ENCODE results near the gene FAM124A. TPM values are rescaled to one million over a fixed set of nuclear protein-coding genes. Genes with fewer than 3 reads are reported as not detected.

Gene FAM124A
- total RNA-seq, 3 donors from 2014 or later (not counting 1 experiment from before 2014, with no cell fraction given): not detected

- DNase-seq (no peak), ATAC-seq (no peak)
- Histone ChIP-seq H3K27ac (ENCODE audit: low read length) (no peak overlapping the region), H3K27me3 (ENCODE audit: control insufficient read depth, insufficient read depth, low read length) (no peaks in the 10 kb centered on the region), H3K9me3 (ENCODE audit: control insufficient read depth, insufficient read depth, low read length) (no peaks in the 10 kb centered on the region), H3K36me3 (ENCODE audit: control insufficient read depth, insufficient read depth, low read length) (no peaks in the 10 kb centered on the region), H3K4me3 (ENCODE audit: low read length) (no peak overlapping the region), H3K4me1 (ENCODE audit: control insufficient read depth, insufficient read depth, low read length) (peaks cover 2% of the 10 kb centered on the region)
- 76% methylated on average over 1 of the region's 1 CpG for WGBS (ENCODE audit: insufficient coverage)
- H3K9me3 Mint-ChIP-seq: no peaks in the 10 kb centered on the region
- intact Hi-C loops (cut with micrococcal nuclease): no loop called here
- H3K4me3 Mint-ChIP-seq: no peak overlapping the region
- no peaks in the 10 kb centered on the region for H3K36me3 Mint-ChIP-seq
- TF ChIP-seq CTCF (IDR thresholded peaks at IDR 0.05): no peak
- peaks cover 0 to 4% of the 10 kb centered on the region in 2 donors for H3K27me3 Mint-ChIP-seq (ENCODE audit: low read depth in 2 of 2)
- no peaks in the 10 kb centered on the region for H3K4me1 Mint-ChIP-seq
- no peak overlapping the region for H3K27ac Mint-ChIP-seq
Measured at GRCh38 chr13:51283371-51283770, 61.2 kb downstream of the FAM124A start.

DNA sequence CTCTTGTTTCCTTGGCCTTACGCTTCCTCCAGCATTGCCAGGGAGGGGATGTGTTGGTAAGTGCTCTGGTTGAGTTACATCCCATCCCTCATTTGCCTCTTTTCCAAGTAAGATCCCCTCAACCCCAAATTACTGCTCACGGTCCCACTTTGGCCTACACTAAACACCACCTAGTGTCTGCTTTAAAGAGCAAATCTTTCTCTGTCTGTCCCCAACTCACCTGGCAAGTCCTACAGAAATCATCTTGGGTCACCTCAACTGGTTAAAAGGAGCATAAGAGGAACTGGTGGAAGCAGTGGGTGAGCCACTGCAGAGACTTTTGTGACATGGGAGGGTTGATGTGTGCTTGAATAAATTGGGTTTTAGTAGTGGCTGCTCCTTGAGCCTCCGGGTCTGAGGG lies 62.1 kb downstream of the FAM124A start:
- Histone ChIP-seq H3K36me3 (ENCODE audit: control insufficient read depth, insufficient read depth, low read length) (no peaks in the 10 kb centered on the region), H3K27ac (ENCODE audit: low read length) (no peak overlapping the region), H3K9me3 (ENCODE audit: control insufficient read depth, insufficient read depth, low read length) (no peaks in the 10 kb centered on the region), H3K4me1 (ENCODE audit: control insufficient read depth, insufficient read depth, low read length) (peaks cover 2% of the 10 kb centered on the region), H3K4me3 (ENCODE audit: low read length) (no peak overlapping the region), H3K27me3 (ENCODE audit: control insufficient read depth, insufficient read depth, low read length) (no peaks in the 10 kb centered on the region)
- H3K4me1 Mint-ChIP-seq: no peaks in the 10 kb centered on the region
- DNase-seq: no peak
- H3K27me3 Mint-ChIP-seq (ENCODE audit: low read depth in 2 of 2): peaks cover 0 to 4% of the 10 kb centered on the region in 2 donors
- intact Hi-C loops (cut with micrococcal nuclease): no loop called here
- WGBS (ENCODE audit: insufficient coverage): 88% methylated on average over 2 of the region's 3 CpGs
- H3K4me3 Mint-ChIP-seq: no peak overlapping the region
- no peak overlapping the region for H3K27ac Mint-ChIP-seq
- ATAC-seq: no peak
- H3K9me3 Mint-ChIP-seq: no peaks in the 10 kb centered on the region
- TF ChIP-seq CTCF (IDR thresholded peaks at IDR 0.05): no peak
- no peaks in the 10 kb centered on the region for H3K36me3 Mint-ChIP-seq

DNA sequence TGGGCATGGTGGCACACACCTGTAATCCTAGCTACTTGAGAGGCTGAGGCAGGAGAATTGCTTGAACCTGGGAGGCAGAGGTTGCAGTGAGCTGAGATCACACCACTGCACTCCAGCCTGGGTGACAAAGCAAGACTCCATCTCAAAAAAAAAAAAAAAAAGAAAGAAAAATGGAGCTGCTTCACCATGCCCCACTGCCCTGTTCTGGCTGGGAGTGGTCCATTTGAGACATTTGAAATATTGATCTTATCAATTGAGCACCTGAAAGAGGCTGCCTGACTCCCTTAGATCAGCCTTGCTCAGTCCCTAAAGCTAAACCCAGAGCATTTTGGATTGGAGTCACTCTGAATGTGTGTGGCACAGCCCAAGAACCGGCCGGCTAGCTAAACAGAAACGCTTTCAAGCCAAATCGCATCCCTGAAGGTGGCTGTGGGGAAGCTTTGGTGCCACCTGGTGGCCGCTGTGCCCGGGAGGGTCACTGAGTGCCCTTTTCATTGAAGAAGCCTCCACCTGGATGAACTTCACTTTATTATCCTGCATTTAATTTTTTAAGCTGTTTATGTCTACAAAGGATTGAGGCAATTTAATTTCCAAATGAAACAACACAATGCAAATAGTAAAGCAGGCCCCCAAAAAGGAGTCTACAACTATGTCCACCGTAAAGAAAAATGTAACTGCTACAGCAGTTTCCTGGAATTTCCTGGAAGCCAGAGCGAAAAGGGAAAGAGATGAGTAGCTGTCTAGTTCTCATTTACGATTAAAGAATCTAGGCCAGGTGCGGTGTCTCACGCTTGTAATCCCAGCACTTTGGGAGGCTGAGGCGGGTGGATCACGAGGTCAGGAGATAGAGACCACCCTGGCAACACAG lies 64.2 kb downstream of the FAM124A start:
- 50% methylated on average over 13 of the region's 13 CpGs for WGBS (ENCODE audit: insufficient coverage)
- intact Hi-C loops (cut with micrococcal nuclease): no loop called here

More for the DNA sequence above, 64.2 kb downstream of the FAM124A start:
- H3K4me3 Mint-ChIP-seq: no peak overlapping the region
- no peak overlapping the region for H3K27ac ChIP-seq (ENCODE audit: low read length)
- DNase-seq: peak; percentile 57 to 72
- no peak overlapping the region for H3K27ac Mint-ChIP-seq
- peak; percentile 61 to 88 (median 65) for ATAC-seq
- TF ChIP-seq CTCF (IDR thresholded peaks at IDR 0.05): peak; percentile 84
- no peaks in the 10 kb centered on the region for H3K27me3 Mint-ChIP-seq (ENCODE audit: low read depth in 2 of 2)
- H3K36me3 ChIP-seq (ENCODE audit: control insufficient read depth, insufficient read depth, low read length): no peaks in the 10 kb centered on the region
- H3K9me3 Mint-ChIP-seq: no peaks in the 10 kb centered on the region
- no peak overlapping the region for H3K4me3 ChIP-seq (ENCODE audit: low read length)
- peaks cover 2% of the 10 kb centered on the region for H3K4me1 ChIP-seq (ENCODE audit: control insufficient read depth, insufficient read depth, low read length)
- H3K36me3 Mint-ChIP-seq: no peaks in the 10 kb centered on the region
- no peaks in the 10 kb centered on the region for H3K9me3 ChIP-seq (ENCODE audit: control insufficient read depth, insufficient read depth, low read length)
- H3K4me1 Mint-ChIP-seq: no peaks in the 10 kb centered on the region
- H3K27me3 ChIP-seq (ENCODE audit: control insufficient read depth, insufficient read depth, low read length): no peaks in the 10 kb centered on the region

All from natural killer cell (primary cell).